ENCODE measurements around the gene BABAM2.

Gene BABAM2

GRCh38 chr2:27909901-27910300, 19.4 kb downstream of the BABAM2 start:
- H3K4me1 ChIP-seq (ENCODE audit: control insufficient read depth, insufficient read depth, low read length, poor library complexity, severe bottlenecking), result no peaks in the 10 kb centered on the region
- no peak overlapping the region for H3K4me3 ChIP-seq (ENCODE audit: extremely low read depth, insufficient read depth, low read length, poor library complexity, severe bottlenecking)
- no peaks in the 10 kb centered on the region for H3K36me3 ChIP-seq (ENCODE audit: control insufficient read depth, insufficient read depth, low read length)
- no peaks in the 10 kb centered on the region for H3K9me3 ChIP-seq (ENCODE audit: control insufficient read depth, low read length)
- WGBS, 2 experiments (ENCODE audit: insufficient coverage in 2 of 2), result 100% methylated on average over 1 of the region's 2 CpGs; no CpG with 5 or more reads in 1 of the 2 experiments
- H3K27ac ChIP-seq (ENCODE audit: low read depth, low read length, severe bottlenecking), result no peak overlapping the region

- no peaks in the 10 kb centered on the region for H3K4me1 ChIP-seq (ENCODE audit: control insufficient read depth, insufficient read depth, low read length, poor library complexity, severe bottlenecking)
- 100% methylated on average over 1 to 2 of the region's 2 CpGs for WGBS, 2 experiments (ENCODE audit: insufficient coverage in 2 of 2)
- no peaks in the 10 kb centered on the region for H3K9me3 ChIP-seq (ENCODE audit: control insufficient read depth, low read length)
- H3K36me3 ChIP-seq (ENCODE audit: control insufficient read depth, insufficient read depth, low read length), result no peaks in the 10 kb centered on the region
- no peak overlapping the region for H3K4me3 ChIP-seq (ENCODE audit: extremely low read depth, insufficient read depth, low read length, poor library complexity, severe bottlenecking)
- H3K27ac ChIP-seq (ENCODE audit: low read depth, low read length, severe bottlenecking), result no peak overlapping the region
These were observed 21.1 kb downstream of the BABAM2 start for GRCh38 chr2:27911458-27912210.

- Histone ChIP-seq H3K27ac (ENCODE audit: low read depth, low read length, severe bottlenecking) (no peak overlapping the region), H3K9me3 (ENCODE audit: control insufficient read depth, low read length) (no peaks in the 10 kb centered on the region), H3K4me1 (ENCODE audit: control insufficient read depth, insufficient read depth, low read length, poor library complexity, severe bottlenecking) (no peaks in the 10 kb centered on the region), H3K4me3 (ENCODE audit: extremely low read depth, insufficient read depth, low read length, poor library complexity, severe bottlenecking) (no peak overlapping the region), H3K36me3 (ENCODE audit: control insufficient read depth, insufficient read depth, low read length) (no peaks in the 10 kb centered on the region)
- 90 to 95% methylated on average over 2 of the region's 2 CpGs for WGBS, 2 experiments (ENCODE audit: insufficient coverage in 2 of 2)
These were observed 22.0 kb downstream of the BABAM2 start for GRCh38 chr2:27912512-27912911.

- H3K27ac ChIP-seq (ENCODE audit: low read depth, low read length, severe bottlenecking), result no peak overlapping the region
- WGBS, 2 experiments (ENCODE audit: insufficient coverage in 2 of 2), result no CpG with 5 or more reads among the region's 2 CpGs
- no peaks in the 10 kb centered on the region for H3K9me3 ChIP-seq (ENCODE audit: control insufficient read depth, low read length)
- no peaks in the 10 kb centered on the region for H3K36me3 ChIP-seq (ENCODE audit: control insufficient read depth, insufficient read depth, low read length)
- no peak overlapping the region for H3K4me3 ChIP-seq (ENCODE audit: extremely low read depth, insufficient read depth, low read length, poor library complexity, severe bottlenecking)
- H3K4me1 ChIP-seq (ENCODE audit: control insufficient read depth, insufficient read depth, low read length, poor library complexity, severe bottlenecking), result no peaks in the 10 kb centered on the region
These were observed 23.7 kb downstream of the BABAM2 start for GRCh38 chr2:27914041-27914804.

- H3K4me1 ChIP-seq (ENCODE audit: control insufficient read depth, insufficient read depth, low read length, poor library complexity, severe bottlenecking), result no peaks in the 10 kb centered on the region
- no peak overlapping the region for H3K27ac ChIP-seq (ENCODE audit: low read depth, low read length, severe bottlenecking)
- no peaks in the 10 kb centered on the region for H3K36me3 ChIP-seq (ENCODE audit: control insufficient read depth, insufficient read depth, low read length)
- H3K9me3 ChIP-seq (ENCODE audit: control insufficient read depth, low read length), result no peaks in the 10 kb centered on the region
- H3K4me3 ChIP-seq (ENCODE audit: extremely low read depth, insufficient read depth, low read length, poor library complexity, severe bottlenecking), result no peak overlapping the region
These were observed 24.3 kb downstream of the BABAM2 start for GRCh38 chr2:27914805-27915175.

GRCh38 chr2:27915191-27915590, 24.7 kb downstream of the BABAM2 start:
- WGBS, 2 experiments (ENCODE audit: insufficient coverage in 2 of 2), result no CpG with 5 or more reads among the region's 5 CpGs

GRCh38 chr2:27915874-27916273, 25.3 kb downstream of the BABAM2 start:
- Histone ChIP-seq H3K36me3 (ENCODE audit: control insufficient read depth, insufficient read depth, low read length) (no peaks in the 10 kb centered on the region), H3K4me3 (ENCODE audit: extremely low read depth, insufficient read depth, low read length, poor library complexity, severe bottlenecking) (no peak overlapping the region), H3K27ac (ENCODE audit: low read depth, low read length, severe bottlenecking) (no peak overlapping the region), H3K4me1 (ENCODE audit: control insufficient read depth, insufficient read depth, low read length, poor library complexity, severe bottlenecking) (no peaks in the 10 kb centered on the region), H3K9me3 (ENCODE audit: control insufficient read depth, low read length) (no peaks in the 10 kb centered on the region)

More at GRCh38 chr2:27915191-27915590, 24.7 kb downstream of the BABAM2 start:
- Histone ChIP-seq H3K9me3 (ENCODE audit: control insufficient read depth, low read length) (no peaks in the 10 kb centered on the region), H3K27ac (ENCODE audit: low read depth, low read length, severe bottlenecking) (no peak overlapping the region), H3K4me1 (ENCODE audit: control insufficient read depth, insufficient read depth, low read length, poor library complexity, severe bottlenecking) (no peaks in the 10 kb centered on the region), H3K36me3 (ENCODE audit: control insufficient read depth, insufficient read depth, low read length) (no peaks in the 10 kb centered on the region), H3K4me3 (ENCODE audit: extremely low read depth, insufficient read depth, low read length, poor library complexity, severe bottlenecking) (no peak overlapping the region)

GRCh38 chr2:27916293-27916995, 25.9 kb downstream of the BABAM2 start:
- no peaks in the 10 kb centered on the region for H3K4me1 ChIP-seq (ENCODE audit: control insufficient read depth, insufficient read depth, low read length, poor library complexity, severe bottlenecking)
- no CpG with 5 or more reads among the region's 1 CpG for WGBS, 2 experiments (ENCODE audit: insufficient coverage in 2 of 2)

GRCh38 chr2:27920148-27920885, 29.8 kb downstream of the BABAM2 start:
- H3K4me3 ChIP-seq (ENCODE audit: extremely low read depth, insufficient read depth, low read length, poor library complexity, severe bottlenecking), result no peak overlapping the region
- WGBS, 2 experiments (ENCODE audit: insufficient coverage in 2 of 2), result 100% methylated on average over 3 of the region's 4 CpGs
- H3K4me1 ChIP-seq (ENCODE audit: control insufficient read depth, insufficient read depth, low read length, poor library complexity, severe bottlenecking), result no peaks in the 10 kb centered on the region
- no peaks in the 10 kb centered on the region for H3K36me3 ChIP-seq (ENCODE audit: control insufficient read depth, insufficient read depth, low read length)
- H3K27ac ChIP-seq (ENCODE audit: low read depth, low read length, severe bottlenecking), result no peak overlapping the region
- no peaks in the 10 kb centered on the region for H3K9me3 ChIP-seq (ENCODE audit: control insufficient read depth, low read length)

More at GRCh38 chr2:27916293-27916995, 25.9 kb downstream of the BABAM2 start:
- Histone ChIP-seq H3K9me3 (ENCODE audit: control insufficient read depth, low read length) (no peaks in the 10 kb centered on the region), H3K27ac (ENCODE audit: low read depth, low read length, severe bottlenecking) (no peak overlapping the region), H3K4me3 (ENCODE audit: extremely low read depth, insufficient read depth, low read length, poor library complexity, severe bottlenecking) (no peak overlapping the region), H3K36me3 (ENCODE audit: control insufficient read depth, insufficient read depth, low read length) (no peaks in the 10 kb centered on the region)

GRCh38 chr2:27921424-27921823, 30.9 kb downstream of the BABAM2 start:
- no peak overlapping the region for H3K27ac ChIP-seq (ENCODE audit: low read depth, low read length, severe bottlenecking)
- H3K9me3 ChIP-seq (ENCODE audit: control insufficient read depth, low read length), result no peaks in the 10 kb centered on the region
- no CpG with 5 or more reads among the region's 2 CpGs for WGBS, 2 experiments (ENCODE audit: insufficient coverage in 2 of 2)
- H3K4me1 ChIP-seq (ENCODE audit: control insufficient read depth, insufficient read depth, low read length, poor library complexity, severe bottlenecking), result no peaks in the 10 kb centered on the region
- H3K4me3 ChIP-seq (ENCODE audit: extremely low read depth, insufficient read depth, low read length, poor library complexity, severe bottlenecking), result no peak overlapping the region
- H3K36me3 ChIP-seq (ENCODE audit: control insufficient read depth, insufficient read depth, low read length), result no peaks in the 10 kb centered on the region

All from mesodermal cell (in vitro differentiated cells).